Trophoblast cell (in vitro differentiated cells and primary cell): ENCODE data around the gene PPID.

ENCODE experiments used
- DNase-seq, 2 donors: peaks; one replicate each; pipeline ENCODE4 v3.0.0-alpha.2; 2016
- H2AFZ ChIP-seq: 2 replicates; pipeline ENCODE4 v1.6.1; 2013; ENCODE audit warnings: low read length, moderate library complexity, mild to moderate bottlenecking; ENCODE audit not compliant: insufficient read depth, poor library complexity
- H2AK5ac ChIP-seq: 2 replicates; pipeline ENCODE4 v1.6.1; 2013; ENCODE audit warnings: mild to moderate bottlenecking, low read length
- H2BK120ac ChIP-seq: 2 replicates; pipeline ENCODE4 v1.6.1; 2013; ENCODE audit warnings: low read length, mild to moderate bottlenecking, moderate library complexity; ENCODE audit not compliant: insufficient read depth, poor library complexity
- H2BK12ac ChIP-seq: 2 replicates; pipeline ENCODE4 v1.6.1; 2013; ENCODE audit warnings: mild to moderate bottlenecking, low read length, moderate library complexity
- H2BK5ac ChIP-seq: 2 replicates; pipeline ENCODE4 v1.6.1; 2013; ENCODE audit warnings: low read length, low read depth, moderate library complexity, mild to moderate bottlenecking; ENCODE audit not compliant: poor library complexity
- H3K14ac ChIP-seq: 2 replicates; pipeline ENCODE4 v1.6.1; 2013; ENCODE audit warnings: mild to moderate bottlenecking, low read length
- H3K18ac ChIP-seq: 2 replicates; pipeline ENCODE4 v1.6.1; 2013; ENCODE audit warnings: mild to moderate bottlenecking, low read length
- H3K23ac ChIP-seq: 2 replicates; pipeline ENCODE4 v1.6.1; 2013; ENCODE audit warnings: low read length
- H3K27ac ChIP-seq: 2 replicates; pipeline ENCODE4 v1.5.1; 2013; ENCODE audit warnings: low read depth, mild to moderate bottlenecking, inconsistent platforms, low read length, moderate library complexity
- H3K27me3 ChIP-seq: 2 replicates; pipeline ENCODE4 v1.6.1; 2013; ENCODE audit warnings: inconsistent platforms, mild to moderate bottlenecking, low read length, moderate library complexity; ENCODE audit not compliant: insufficient read depth
- H3K36me3 ChIP-seq, 2 experiments: 1 replicate in 1 of 2; 2 replicates in 1 of 2; pipeline ENCODE4 v1.6.1; 2013; ENCODE audit warnings: low read length in 2 of 2, mild to moderate bottlenecking in 2 of 2, moderate library complexity in 1 of 2; ENCODE audit not compliant: insufficient read depth in 2 of 2, control insufficient read depth in 1 of 2
- H3K4ac ChIP-seq: 2 replicates; pipeline ENCODE4 v1.6.1; 2013; ENCODE audit warnings: low read depth, mild to moderate bottlenecking, low read length, moderate library complexity
- H3K4me1 ChIP-seq, 2 experiments: 1 replicate in 1 of 2; 2 replicates in 1 of 2; pipeline ENCODE4 v1.6.1; 2013; ENCODE audit warnings: low read length in 2 of 2, mild to moderate bottlenecking in 2 of 2, moderate library complexity in 1 of 2; ENCODE audit not compliant: insufficient read depth in 2 of 2, control insufficient read depth in 1 of 2
- H3K4me2 ChIP-seq: 2 replicates; pipeline ENCODE4 v1.6.1; 2013; ENCODE audit warnings: inconsistent platforms, mild to moderate bottlenecking, low read length, moderate library complexity
- H3K4me3 ChIP-seq: 2 replicates; pipeline ENCODE4 v1.5.1; 2013; ENCODE audit warnings: mild to moderate bottlenecking, low read depth, low read length, inconsistent platforms
- H3K79me1 ChIP-seq: one replicate; pipeline ENCODE4 v1.6.1; 2013; ENCODE audit warnings: low read length
- H3K79me2 ChIP-seq: 2 replicates; pipeline ENCODE4 v1.6.1; 2013; ENCODE audit warnings: low read length, mild to moderate bottlenecking; ENCODE audit not compliant: control insufficient read depth, insufficient read depth, poor library complexity
- H3K9ac ChIP-seq: 2 replicates; pipeline ENCODE4 v1.6.1; 2013; ENCODE audit warnings: mild to moderate bottlenecking, low read length
- H3K9me3 ChIP-seq: 2 replicates; pipeline ENCODE4 v1.6.1; 2013; ENCODE audit warnings: low read depth, mild to moderate bottlenecking, control low read depth, inconsistent platforms, low read length; ENCODE audit not compliant: insufficient read depth
- H4K12ac ChIP-seq: 2 replicates; pipeline ENCODE4 v1.6.1; 2013; ENCODE audit warnings: low read depth, mild to moderate bottlenecking, low read length, moderate library complexity
- H4K8ac ChIP-seq: 2 replicates; pipeline ENCODE4 v1.6.1; 2013; ENCODE audit warnings: low read depth, mild to moderate bottlenecking, low read length, moderate library complexity
- H4K91ac ChIP-seq: one replicate; pipeline ENCODE4 v1.6.1; 2013; ENCODE audit warnings: low read depth, mild to moderate bottlenecking, low read length, moderate library complexity
- WGBS: extraction: QIAGEN DNeasy Blood & Tissue Kit; methylation state at CpG from one replicate; pipeline ENCODE4 v1.1.7; 2013; ENCODE audit warnings: missing lambda C conversion rate; ENCODE audit not compliant: insufficient read length, insufficient coverage; ENCODE audit errors: extremely low coverage; 5-methylcytosine and 5-hydroxymethylcytosine counted together

Gene PPID

GRCh38 chr4:158738866-158739265 lies 15.7 kb upstream of the PPID start:
- no peaks in the 10 kb centered on the region for H3K9me3 ChIP-seq
- no peak overlapping the region for H3K23ac ChIP-seq
- no peak for DNase-seq
- no peak overlapping the region for H3K4ac ChIP-seq
- H3K79me1 ChIP-seq, result no peaks in the 10 kb centered on the region
- no peak overlapping the region for H2BK120ac ChIP-seq
- peaks cover 0 to 3% of the 10 kb centered on the region in 2 experiments for H3K4me1 ChIP-seq
- no peak overlapping the region for H4K91ac ChIP-seq
- H2AFZ ChIP-seq, result no peak overlapping the region
- H3K4me3 ChIP-seq, result no peak overlapping the region
- no peak overlapping the region for H3K27ac ChIP-seq
- no peak overlapping the region for H3K4me2 ChIP-seq
- H3K27me3 ChIP-seq, result no peaks in the 10 kb centered on the region
- H2BK12ac ChIP-seq, result no peak overlapping the region
- H2AK5ac ChIP-seq, result no peak overlapping the region
- H4K8ac ChIP-seq, result no peak overlapping the region
- H3K18ac ChIP-seq, result no peak overlapping the region
- H4K12ac ChIP-seq, result no peak overlapping the region
- H2BK5ac ChIP-seq, result no peak overlapping the region
- H3K14ac ChIP-seq, result no peak overlapping the region
- H3K36me3 ChIP-seq, result no peaks in the 10 kb centered on the region
- no peak overlapping the region for H3K9ac ChIP-seq
- no peaks in the 10 kb centered on the region for H3K79me2 ChIP-seq
- WGBS, result no CpG with 5 or more reads among the region's 2 CpGs

GRCh38 chr4:158729716-158730559 lies 6.7 kb upstream of the PPID start:
- Histone ChIP-seq H3K18ac (no peak overlapping the region), H2BK5ac (no peak overlapping the region), H2AK5ac (no peak overlapping the region), H3K79me1 (no peaks in the 10 kb centered on the region), H3K9ac (no peak overlapping the region), H3K14ac (no peak overlapping the region), H3K4ac (no peak overlapping the region), H4K12ac (no peak overlapping the region), H3K79me2 (no peaks in the 10 kb centered on the region), H2AFZ (no peak overlapping the region), H3K4me1 (no peaks in the 10 kb centered on the region), H3K23ac (no peak overlapping the region), H3K36me3 (no peaks in the 10 kb centered on the region), H2BK120ac (no peak overlapping the region), H3K4me3 (no peak overlapping the region), H3K4me2 (no peak overlapping the region), H3K9me3 (no peaks in the 10 kb centered on the region), H4K91ac (no peak overlapping the region), H2BK12ac (no peak overlapping the region), H3K27me3 (no peaks in the 10 kb centered on the region), H3K27ac (no peak overlapping the region), H4K8ac (no peak overlapping the region)
- no CpG with 5 or more reads among the region's 5 CpGs for WGBS
- peak; percentile 56 to 80 for DNase-seq

- no peak overlapping the region for H3K4me2 ChIP-seq
These were observed 5.0 kb upstream of the PPID start for GRCh38 chr4:158728236-158728635.

GRCh38 chr4:158726633-158727032 lies 3.4 kb upstream of the PPID start:
- Histone ChIP-seq H3K79me2 (peaks cover 5% of the 10 kb centered on the region), H4K8ac (no peak overlapping the region), H3K9ac (no peak overlapping the region), H3K27me3 (no peaks in the 10 kb centered on the region), H2BK5ac (no peak overlapping the region), H3K36me3 (no peaks in the 10 kb centered on the region), H3K4ac (no peak overlapping the region), H3K4me1 (peaks cover 0 to 4% of the 10 kb centered on the region in 2 experiments), H3K9me3 (no peaks in the 10 kb centered on the region), H3K4me2 (no peak overlapping the region), H3K79me1 (peaks cover 5% of the 10 kb centered on the region), H2AFZ (no peak overlapping the region), H3K23ac (no peak overlapping the region), H3K27ac (no peak overlapping the region), H2BK120ac (no peak overlapping the region), H3K18ac (no peak overlapping the region), H4K91ac (no peak overlapping the region), H2AK5ac (no peak overlapping the region), H3K4me3 (no peak overlapping the region), H2BK12ac (no peak overlapping the region), H3K14ac (no peak overlapping the region), H4K12ac (no peak overlapping the region)
- no peak for DNase-seq
- no CpG with 5 or more reads among the region's 6 CpGs for WGBS

More at GRCh38 chr4:158728236-158728635, 5.0 kb upstream of the PPID start:
- no peaks in the 10 kb centered on the region for H3K79me1 ChIP-seq
- H3K18ac ChIP-seq, result no peak overlapping the region
- no peaks in the 10 kb centered on the region for H3K36me3 ChIP-seq
- no peak overlapping the region for H2BK12ac ChIP-seq
- H3K14ac ChIP-seq, result no peak overlapping the region
- no peaks in the 10 kb centered on the region for H3K4me1 ChIP-seq
- H3K27ac ChIP-seq, result no peak overlapping the region
- DNase-seq, result no peak
- no peaks in the 10 kb centered on the region for H3K27me3 ChIP-seq
- H4K8ac ChIP-seq, result no peak overlapping the region
- H3K23ac ChIP-seq, result no peak overlapping the region
- no peak overlapping the region for H2AFZ ChIP-seq
- no peak overlapping the region for H2AK5ac ChIP-seq
- no CpG with 5 or more reads among the region's 1 CpG for WGBS
- no peak overlapping the region for H2BK5ac ChIP-seq
- H4K91ac ChIP-seq, result no peak overlapping the region
- H3K4me3 ChIP-seq, result no peak overlapping the region
- no peak overlapping the region for H3K9ac ChIP-seq
- no peaks in the 10 kb centered on the region for H3K79me2 ChIP-seq
- H4K12ac ChIP-seq, result no peak overlapping the region
- no peak overlapping the region for H3K4ac ChIP-seq
- H2BK120ac ChIP-seq, result no peak overlapping the region
- no peaks in the 10 kb centered on the region for H3K9me3 ChIP-seq
